ENCODE measurements around the gene ZAR1.

The ZAR1 gene

GRCh38 chr4:48467891-48468290 lies 22.2 kb upstream of the ZAR1 start:
- Histone ChIP-seq H3K27me3 (ENCODE audit: control insufficient read depth, insufficient read depth, low read length) (no peaks in the 10 kb centered on the region), H3K36me3 (ENCODE audit: control insufficient read depth, insufficient read depth, low read length) (no peaks in the 10 kb centered on the region), H3K4me3 (ENCODE audit: low read depth, low read length) (no peak overlapping the region), H3K4me1 (ENCODE audit: control insufficient read depth, insufficient read depth, low read length) (0 out of 2 replicates have a peak, but pooled peaks cover under 1% of the 10 kb centered on the region), H3K9ac (ENCODE audit: low read depth, low read length) (no peak overlapping the region), H3K9me3 (ENCODE audit: control insufficient read depth, insufficient read depth, low read length) (no peaks in the 10 kb centered on the region), H3K27ac (ENCODE audit: low read depth, low read length) (no peak overlapping the region)

- no peaks in the 10 kb centered on the region for H3K27me3 ChIP-seq (ENCODE audit: control insufficient read depth, insufficient read depth, low read length)
- no peaks in the 10 kb centered on the region for H3K9me3 ChIP-seq (ENCODE audit: control insufficient read depth, insufficient read depth, low read length)
- peaks cover 7% of the 10 kb centered on the region for H3K4me1 ChIP-seq (ENCODE audit: control insufficient read depth, insufficient read depth, low read length)
- no peaks in the 10 kb centered on the region for H3K36me3 ChIP-seq (ENCODE audit: control insufficient read depth, insufficient read depth, low read length)
- no peak overlapping the region for H3K27ac ChIP-seq (ENCODE audit: low read depth, low read length)
- H3K9ac ChIP-seq (ENCODE audit: low read depth, low read length), result no peak overlapping the region
- no peak overlapping the region for H3K4me3 ChIP-seq (ENCODE audit: low read depth, low read length)
Observed at GRCh38 chr4:48470137-48470536, 19.9 kb upstream of the ZAR1 start.

- Histone ChIP-seq H3K27ac (ENCODE audit: low read depth, low read length) (no peak overlapping the region), H3K4me1 (ENCODE audit: control insufficient read depth, insufficient read depth, low read length) (peaks cover 7% of the 10 kb centered on the region)
Observed at GRCh38 chr4:48470570-48470969, 19.5 kb upstream of the ZAR1 start.

GRCh38 chr4:48472794-48473193 lies 17.3 kb upstream of the ZAR1 start:
- Histone ChIP-seq H3K4me1 (ENCODE audit: control insufficient read depth, insufficient read depth, low read length) (peaks cover 7% of the 10 kb centered on the region), H3K36me3 (ENCODE audit: control insufficient read depth, insufficient read depth, low read length) (no peaks in the 10 kb centered on the region), H3K9ac (ENCODE audit: low read depth, low read length) (no peak overlapping the region), H3K27ac (ENCODE audit: low read depth, low read length) (no peak overlapping the region), H3K9me3 (ENCODE audit: control insufficient read depth, insufficient read depth, low read length) (no peaks in the 10 kb centered on the region), H3K27me3 (ENCODE audit: control insufficient read depth, insufficient read depth, low read length) (no peaks in the 10 kb centered on the region), H3K4me3 (ENCODE audit: low read depth, low read length) (no peak overlapping the region)

More at GRCh38 chr4:48470570-48470969, 19.5 kb upstream of the ZAR1 start:
- no peak overlapping the region for H3K4me3 ChIP-seq (ENCODE audit: low read depth, low read length)
- H3K9me3 ChIP-seq (ENCODE audit: control insufficient read depth, insufficient read depth, low read length), result no peaks in the 10 kb centered on the region
- no peaks in the 10 kb centered on the region for H3K27me3 ChIP-seq (ENCODE audit: control insufficient read depth, insufficient read depth, low read length)
- H3K36me3 ChIP-seq (ENCODE audit: control insufficient read depth, insufficient read depth, low read length), result no peaks in the 10 kb centered on the region
- no peak overlapping the region for H3K9ac ChIP-seq (ENCODE audit: low read depth, low read length)

GRCh38 chr4:48475770-48476169 lies 14.3 kb upstream of the ZAR1 start:
- no peak overlapping the region for H3K4me3 ChIP-seq (ENCODE audit: low read depth, low read length)
- no peak overlapping the region for H3K27ac ChIP-seq (ENCODE audit: low read depth, low read length)
- H3K9me3 ChIP-seq (ENCODE audit: control insufficient read depth, insufficient read depth, low read length), result no peaks in the 10 kb centered on the region
- H3K36me3 ChIP-seq (ENCODE audit: control insufficient read depth, insufficient read depth, low read length), result no peaks in the 10 kb centered on the region
- H3K27me3 ChIP-seq (ENCODE audit: control insufficient read depth, insufficient read depth, low read length), result no peaks in the 10 kb centered on the region
- H3K4me1 ChIP-seq (ENCODE audit: control insufficient read depth, insufficient read depth, low read length), result peaks cover 7% of the 10 kb centered on the region
- no peak overlapping the region for H3K9ac ChIP-seq (ENCODE audit: low read depth, low read length)

GRCh38 chr4:48478273-48478672 lies 11.8 kb upstream of the ZAR1 start:
- H3K9ac ChIP-seq (ENCODE audit: low read depth, low read length), result no peak overlapping the region
- H3K9me3 ChIP-seq (ENCODE audit: control insufficient read depth, insufficient read depth, low read length), result no peaks in the 10 kb centered on the region
- no peak overlapping the region for H3K27ac ChIP-seq (ENCODE audit: low read depth, low read length)
- no peaks in the 10 kb centered on the region for H3K36me3 ChIP-seq (ENCODE audit: control insufficient read depth, insufficient read depth, low read length)
- peaks cover 13% of the 10 kb centered on the region for H3K4me1 ChIP-seq (ENCODE audit: control insufficient read depth, insufficient read depth, low read length)
- H3K27me3 ChIP-seq (ENCODE audit: control insufficient read depth, insufficient read depth, low read length), result peaks cover 20% of the 10 kb centered on the region
- no peak overlapping the region for H3K4me3 ChIP-seq (ENCODE audit: low read depth, low read length)

GRCh38 chr4:48481581-48481980 lies 8.5 kb upstream of the ZAR1 start:
- no peaks in the 10 kb centered on the region for H3K36me3 ChIP-seq (ENCODE audit: control insufficient read depth, insufficient read depth, low read length)
- no peak overlapping the region for H3K9ac ChIP-seq (ENCODE audit: low read depth, low read length)
- no peak overlapping the region for H3K4me3 ChIP-seq (ENCODE audit: low read depth, low read length)
- peaks cover 10% of the 10 kb centered on the region for H3K4me1 ChIP-seq (ENCODE audit: control insufficient read depth, insufficient read depth, low read length)
- no peak overlapping the region for H3K27ac ChIP-seq (ENCODE audit: low read depth, low read length)
- peaks cover 41% of the 10 kb centered on the region for H3K27me3 ChIP-seq (ENCODE audit: control insufficient read depth, insufficient read depth, low read length)
- no peaks in the 10 kb centered on the region for H3K9me3 ChIP-seq (ENCODE audit: control insufficient read depth, insufficient read depth, low read length)

- Histone ChIP-seq H3K9ac (ENCODE audit: low read depth, low read length) (no peak within 1 kb of the TSS), H3K36me3 (ENCODE audit: control insufficient read depth, insufficient read depth, low read length) (no peaks in the 10 kb centered on the region), H3K4me1 (ENCODE audit: control insufficient read depth, insufficient read depth, low read length) (peaks cover 17% of the 10 kb centered on the region), H3K27ac (ENCODE audit: low read depth, low read length) (no peak within 1 kb of the TSS), H3K4me3 (ENCODE audit: low read depth, low read length) (peak within 1 kb of the TSS; percentile 66), H3K27me3 (ENCODE audit: control insufficient read depth, insufficient read depth, low read length) (peaks cover 49% of the 10 kb centered on the region), H3K9me3 (ENCODE audit: control insufficient read depth, insufficient read depth, low read length) (no peaks in the 10 kb centered on the region)
Observed at GRCh38 chr4:48483006-48483776, 6.9 kb upstream of the ZAR1 start, which contains the start of gene SLC10A4. Gene SLC10A4, plus strand, starts transcription at chr4:48483343. Its CDS starts 219 bp downstream, at chr4:48483562.

GRCh38 chr4:48483777-48484493 lies 6.1 kb upstream of the ZAR1 start:
- peak overlapping the region; percentile 66 for H3K4me3 ChIP-seq (ENCODE audit: low read depth, low read length)
- no peaks in the 10 kb centered on the region for H3K9me3 ChIP-seq (ENCODE audit: control insufficient read depth, insufficient read depth, low read length)
- no peak overlapping the region for H3K9ac ChIP-seq (ENCODE audit: low read depth, low read length)
- no peak overlapping the region for H3K27ac ChIP-seq (ENCODE audit: low read depth, low read length)
- H3K36me3 ChIP-seq (ENCODE audit: control insufficient read depth, insufficient read depth, low read length), result no peaks in the 10 kb centered on the region
- peaks cover 56% of the 10 kb centered on the region for H3K27me3 ChIP-seq (ENCODE audit: control insufficient read depth, insufficient read depth, low read length)
- peaks cover 17% of the 10 kb centered on the region for H3K4me1 ChIP-seq (ENCODE audit: control insufficient read depth, insufficient read depth, low read length)

- Histone ChIP-seq H3K36me3 (ENCODE audit: control insufficient read depth, insufficient read depth, low read length) (no peaks in the 10 kb centered on the region), H3K9me3 (ENCODE audit: control insufficient read depth, insufficient read depth, low read length) (no peaks in the 10 kb centered on the region), H3K4me3 (ENCODE audit: low read depth, low read length) (no peak overlapping the region; the same call in 1 of the 2 replicates), H3K27ac (ENCODE audit: low read depth, low read length) (no peak overlapping the region), H3K4me1 (ENCODE audit: control insufficient read depth, insufficient read depth, low read length) (peaks cover 22% of the 10 kb centered on the region), H3K27me3 (ENCODE audit: control insufficient read depth, insufficient read depth, low read length) (peaks cover 63% of the 10 kb centered on the region), H3K9ac (ENCODE audit: low read depth, low read length) (no peak overlapping the region)
Observed at GRCh38 chr4:48484494-48485168, 5.4 kb upstream of the ZAR1 start.

- H3K9me3 ChIP-seq (ENCODE audit: control insufficient read depth, insufficient read depth, low read length), result no peaks in the 10 kb centered on the region
- no peaks in the 10 kb centered on the region for H3K36me3 ChIP-seq (ENCODE audit: control insufficient read depth, insufficient read depth, low read length)
- peaks cover 16% of the 10 kb centered on the region for H3K4me1 ChIP-seq (ENCODE audit: control insufficient read depth, insufficient read depth, low read length)
- H3K4me3 ChIP-seq (ENCODE audit: low read depth, low read length), result peak overlapping the region; percentile 58
- H3K27ac ChIP-seq (ENCODE audit: low read depth, low read length), result no peak overlapping the region
- peaks cover 62% of the 10 kb centered on the region for H3K27me3 ChIP-seq (ENCODE audit: control insufficient read depth, insufficient read depth, low read length)
- no peak overlapping the region; the same call in 1 of the 2 replicates for H3K9ac ChIP-seq (ENCODE audit: low read depth, low read length)
Observed at GRCh38 chr4:48489683-48490011, 405 bp upstream of the ZAR1 start.

Data from HUES48 (cell line).